Measurements from ENCODE around the gene SLC7A10. TPM values are rescaled to one million over a fixed set of nuclear protein-coding genes. Genes with fewer than 3 reads are reported as not detected.

Gene SLC7A10
- total RNA-seq, 1 experiment from 2014 or later: 2.9 TPM

DNA sequence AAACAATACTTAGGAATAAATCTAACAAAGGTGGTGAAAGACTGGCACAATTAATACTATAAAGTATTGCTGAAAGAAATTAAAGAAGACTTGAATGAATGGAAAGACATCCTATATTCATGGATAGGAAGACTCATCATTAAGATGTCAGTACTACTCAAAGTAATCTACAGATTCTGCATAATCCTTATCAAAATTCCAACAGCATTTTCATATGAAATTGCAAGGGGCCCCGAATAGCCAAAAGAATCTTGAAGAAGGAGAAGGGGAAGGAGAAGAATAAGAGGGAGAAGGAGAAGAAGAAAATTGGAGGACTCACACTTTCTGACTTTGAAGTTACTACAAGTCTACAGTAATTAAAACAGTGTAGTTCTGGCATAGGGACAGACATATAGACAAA is 57.1 kb downstream of the SLC7A10 start:
- Histone ChIP-seq H2BK5ac (ENCODE audit: insufficient read length, low read length) (no peak overlapping the region), H3K79me2 (ENCODE audit: insufficient read depth, low read length) (no peaks in the 10 kb centered on the region), H3K27me3 (ENCODE audit: insufficient read depth, low read length) (no peaks in the 10 kb centered on the region), H2AFZ (ENCODE audit: low read length) (no peak overlapping the region), H3K14ac (ENCODE audit: insufficient read depth, low read length) (no peak overlapping the region), H4K8ac (replicated peaks; ENCODE audit: insufficient read length, low read depth, low read length) (no peak overlapping the region), H3K9ac (ENCODE audit: extremely low read depth, insufficient read length, low read length) (no peak overlapping the region), H3K23ac (ENCODE audit: insufficient read length, low read depth, low read length) (no peak overlapping the region), H2BK20ac (ENCODE audit: low read depth, low read length, poor library complexity, severe bottlenecking) (no peak overlapping the region), H3K23me2 (ENCODE audit: insufficient read length, low read depth, low read length, poor library complexity, severe bottlenecking) (no peaks in the 10 kb centered on the region), H3K4ac (ENCODE audit: low read depth, low read length) (no peak overlapping the region), H3K9me3 (ENCODE audit: control insufficient read depth, low read depth, low read length) (no peaks in the 10 kb centered on the region), H3K27ac (ENCODE audit: insufficient read length, low read depth, low read length) (no peak overlapping the region), H2BK12ac (ENCODE audit: insufficient read length, low read depth, low read length) (no peak overlapping the region), H4K5ac (ENCODE audit: insufficient read length, low read depth, low read length) (no peak overlapping the region), H2BK120ac (ENCODE audit: low read depth, low read length, poor library complexity, severe bottlenecking) (no peak overlapping the region), H3T11ph (ENCODE audit: low read length) (no peak overlapping the region), H3K4me1 (ENCODE audit: insufficient read depth, low read length) (no peaks in the 10 kb centered on the region), H3K18ac (ENCODE audit: insufficient read length, low read depth, low read length) (no peak overlapping the region), H3K56ac (ENCODE audit: insufficient read length, low read depth, low read length) (no peak overlapping the region), H3K79me1 (ENCODE audit: insufficient read depth, low read depth, low read length, poor library complexity, severe bottlenecking) (no peaks in the 10 kb centered on the region), H3K4me2 (ENCODE audit: insufficient read depth, insufficient read length, low read length) (no peak overlapping the region), H4K91ac (ENCODE audit: insufficient read length, low read depth, low read length) (no peak overlapping the region), H4K20me1 (ENCODE audit: control insufficient read depth, insufficient read depth, insufficient read length) (no peaks in the 10 kb centered on the region), H2BK15ac (ENCODE audit: low read depth, low read length) (no peak overlapping the region), H2AK5ac (ENCODE audit: insufficient read length, low read length) (no peak overlapping the region)
- Mint-ChIP-seq H3K4me3 (no peak overlapping the region), H3K4me1 (peaks cover 5 to 7% of the 10 kb centered on the region in 2 experiments), H3K27ac (no peak overlapping the region), H3K36me3 (ENCODE audit: insufficient read depth in 1 of 3, low read depth in 3 of 3) (peaks cover 4 to 21% (median 13%) of the 10 kb centered on the region in 3 experiments), H3K27me3 (ENCODE audit: low read depth) (no peaks in the 10 kb centered on the region), H3K9me3 (peaks cover 20 to 31% of the 10 kb centered on the region in 2 experiments)
- no CpG with 5 or more reads among the region's 1 CpG for WGBS (ENCODE audit: extremely low coverage, insufficient read length, low lambda C conversion rate)
- DNase-seq: no peak
- TF ChIP-seq, protein P1, sequence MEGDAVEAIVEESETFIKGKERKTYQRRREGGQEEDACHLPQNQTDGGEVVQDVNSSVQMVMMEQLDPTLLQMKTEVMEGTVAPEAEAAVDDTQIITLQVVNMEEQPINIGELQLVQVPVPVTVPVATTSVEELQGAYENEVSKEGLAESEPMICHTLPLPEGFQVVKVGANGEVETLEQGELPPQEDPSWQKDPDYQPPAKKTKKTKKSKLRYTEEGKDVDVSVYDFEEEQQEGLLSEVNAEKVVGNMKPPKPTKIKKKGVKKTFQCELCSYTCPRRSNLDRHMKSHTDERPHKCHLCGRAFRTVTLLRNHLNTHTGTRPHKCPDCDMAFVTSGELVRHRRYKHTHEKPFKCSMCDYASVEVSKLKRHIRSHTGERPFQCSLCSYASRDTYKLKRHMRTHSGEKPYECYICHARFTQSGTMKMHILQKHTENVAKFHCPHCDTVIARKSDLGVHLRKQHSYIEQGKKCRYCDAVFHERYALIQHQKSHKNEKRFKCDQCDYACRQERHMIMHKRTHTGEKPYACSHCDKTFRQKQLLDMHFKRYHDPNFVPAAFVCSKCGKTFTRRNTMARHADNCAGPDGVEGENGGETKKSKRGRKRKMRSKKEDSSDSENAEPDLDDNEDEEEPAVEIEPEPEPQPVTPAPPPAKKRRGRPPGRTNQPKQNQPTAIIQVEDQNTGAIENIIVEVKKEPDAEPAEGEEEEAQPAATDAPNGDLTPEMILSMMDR (conservative IDR thresholded peaks at IDR 0.05): no peak
